Measurements from ENCODE around the gene APC2. TPM values are rescaled to one million over a fixed set of nuclear protein-coding genes. Genes with fewer than 3 reads are reported as not detected.
"Not testable (repeated sequence)": the region's sequence is repeated elsewhere in the genome, so short reads cannot be mapped to it uniquely, and the experiment has no call there.

The APC2 gene
- total RNA-seq, 1 donor from 2014 or later: 0.20 TPM

GRCh38 chr19:1514986-1515721 lies 65.2 kb downstream of the APC2 start:
- intact Hi-C loops (cut with DNase I): no loop called here
- peaks cover 7% of the 10 kb centered on the region for H3K4me1 ChIP-seq
- H3K27me3 ChIP-seq: peaks cover 56% of the 10 kb centered on the region
- H3K9me3 ChIP-seq: no peaks in the 10 kb centered on the region
- DNase-seq: no peak
- TF ChIP-seq CTCF (IDR thresholded peaks at IDR 0.05): no peak
- no peak for ATAC-seq
- no peak overlapping the region for H3K27ac ChIP-seq
- no peaks in the 10 kb centered on the region for H3K36me3 ChIP-seq
- H3K4me3 ChIP-seq: no peak overlapping the region

GRCh38 chr19:1516395-1516753 lies 66.5 kb downstream of the APC2 start:
- Histone ChIP-seq H3K36me3 (no peaks in the 10 kb centered on the region), H3K9me3 (no peaks in the 10 kb centered on the region), H3K4me3 (no peak overlapping the region), H3K27ac (no peak overlapping the region), H3K27me3 (peaks cover 46% of the 10 kb centered on the region), H3K4me1 (peaks cover 7% of the 10 kb centered on the region)
- no peak for TF ChIP-seq CTCF (IDR thresholded peaks at IDR 0.05)
- ATAC-seq (no peak), DNase-seq (no peak)
- intact Hi-C loops (cut with DNase I): no loop called here

GRCh38 chr19:1518471-1518870 lies 68.5 kb downstream of the APC2 start:
- ATAC-seq: no peak
- TF ChIP-seq CTCF (IDR thresholded peaks at IDR 0.05): no peak
- Histone ChIP-seq H3K27me3 (peaks cover 39% of the 10 kb centered on the region), H3K36me3 (no peaks in the 10 kb centered on the region), H3K4me1 (peaks cover 3% of the 10 kb centered on the region), H3K4me3 (no peak overlapping the region), H3K27ac (no peak overlapping the region), H3K9me3 (no peaks in the 10 kb centered on the region)
- intact Hi-C loops (cut with DNase I): no loop called here
- DNase-seq: no peak

GRCh38 chr19:1519802-1520201 lies 69.9 kb downstream of the APC2 start:
- intact Hi-C loops (cut with DNase I); H3K27ac ChIP-seq; ATAC-seq; H3K4me1 ChIP-seq; H3K4me3 ChIP-seq; H3K36me3 ChIP-seq; H3K9me3 ChIP-seq; DNase-seq: not testable (repeated sequence)
- H3K27me3 ChIP-seq: peaks cover 34% of the 10 kb centered on the region

GRCh38 chr19:1520203-1520780 lies 70.4 kb downstream of the APC2 start:
- no peak for TF ChIP-seq CTCF (IDR thresholded peaks at IDR 0.05)
- H3K27me3 ChIP-seq: peaks cover 34% of the 10 kb centered on the region

GRCh38 chr19:1521636-1522035 lies 71.7 kb downstream of the APC2 start:
- H3K36me3 ChIP-seq: no peaks in the 10 kb centered on the region
- H3K4me3 ChIP-seq: no peak overlapping the region
- ATAC-seq (no peak), DNase-seq (no peak)
- H3K27me3 ChIP-seq: peaks cover 37% of the 10 kb centered on the region
- no peaks in the 10 kb centered on the region for H3K4me1 ChIP-seq
- no peaks in the 10 kb centered on the region for H3K9me3 ChIP-seq
- H3K27ac ChIP-seq: no peak overlapping the region
- TF ChIP-seq CTCF (IDR thresholded peaks at IDR 0.05): no peak
- intact Hi-C loops (cut with DNase I): no loop called here

More at GRCh38 chr19:1520203-1520780, 70.4 kb downstream of the APC2 start:
- Histone ChIP-seq H3K27ac (no peak overlapping the region), H3K36me3 (no peaks in the 10 kb centered on the region), H3K4me3 (no peak overlapping the region), H3K9me3 (no peaks in the 10 kb centered on the region), H3K4me1 (no peaks in the 10 kb centered on the region)
- intact Hi-C loops (cut with DNase I): no loop called here
- DNase-seq: no peak
- ATAC-seq: no peak

Data from upper lobe of right lung (tissue), 1 donor.